HG03520 (cell line): Measurements from ENCODE around the gene TNRC6C.
A peak's percentile ranks its signal among the peaks of the same experiment; 100 is the strongest.
"Not testable (repeated sequence)": the region's sequence is repeated elsewhere in the genome, so short reads cannot be mapped to it uniquely, and the experiment has no call there.

Experiments
- ATAC-seq: cut with Tn5 transposase; IDR thresholded peaks from one replicate; pipeline ENCODE4 v1.9.1; 2021; ENCODE audit warnings: mild to moderate bottlenecking, moderate library complexity; ENCODE audit not compliant: unreplicated experiment

Gene TNRC6C

DNA sequence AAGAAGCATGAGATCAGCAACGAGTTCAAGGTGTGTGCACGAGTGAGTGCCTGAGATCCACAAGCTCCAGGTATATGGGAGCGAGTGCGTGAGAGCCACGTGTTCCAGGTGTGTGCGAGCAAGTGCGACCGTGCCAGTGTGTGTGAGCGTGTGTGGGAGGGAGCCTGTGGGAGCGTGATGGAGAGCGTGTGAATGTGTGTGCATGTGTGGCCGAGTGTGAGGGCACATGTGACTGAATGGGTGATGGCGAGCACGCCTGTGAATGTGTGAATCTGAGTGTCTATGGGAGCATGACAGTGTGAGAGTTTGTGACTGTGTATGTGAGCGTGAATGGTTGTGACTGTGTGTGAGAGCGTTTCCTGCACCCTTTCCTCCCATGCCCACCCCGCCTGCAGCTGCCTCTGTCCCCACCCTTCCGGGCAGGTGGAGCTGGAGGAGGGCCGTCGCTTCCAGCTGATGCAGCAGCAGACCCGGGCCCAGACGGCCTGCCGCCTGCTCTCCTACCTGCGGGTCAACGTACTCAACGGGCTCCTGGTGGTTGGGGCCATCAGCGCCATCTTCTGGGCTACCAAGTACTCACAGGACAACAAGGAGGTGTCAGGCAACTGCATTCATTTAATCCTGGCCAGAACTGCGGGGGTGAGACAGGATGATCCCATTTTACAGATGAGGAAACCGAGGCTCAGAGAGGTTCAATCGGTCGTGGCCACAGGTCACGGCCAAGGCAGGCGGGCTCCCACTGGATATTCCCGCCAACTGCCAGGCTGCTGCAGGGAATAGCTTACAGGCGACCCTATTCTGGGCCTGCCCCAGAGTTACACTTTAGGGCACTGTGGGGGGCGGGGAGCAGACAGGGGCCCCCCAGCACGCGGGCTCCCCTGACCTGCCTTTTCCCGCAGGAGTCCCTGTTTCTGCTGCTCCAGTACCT is 175.7 kb downstream of the TNRC6C start:
- ATAC-seq: no peak

DNA sequence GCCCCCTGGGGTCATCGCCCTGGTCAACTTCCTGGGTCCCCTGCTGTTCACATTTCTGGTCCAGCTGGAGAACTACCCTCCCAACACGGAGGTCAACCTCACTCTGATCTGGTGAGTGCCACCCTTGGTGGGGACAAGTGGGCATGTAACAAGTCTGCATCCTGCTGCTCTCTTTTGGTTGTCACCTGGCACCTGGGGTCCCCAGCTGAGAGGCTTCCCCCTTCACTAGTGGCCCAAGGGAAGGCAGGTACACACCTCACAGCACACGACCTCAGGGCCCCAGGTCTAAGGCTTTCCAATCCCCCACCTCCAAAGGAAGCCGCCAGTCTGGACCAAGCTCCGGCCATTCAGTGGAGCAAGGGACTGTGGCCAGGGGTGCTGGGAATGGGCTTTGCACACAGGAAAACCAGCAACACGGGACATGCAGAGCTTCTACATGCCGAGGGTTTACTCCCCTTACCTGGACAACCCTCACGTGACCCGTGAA is 176.4 kb downstream of the TNRC6C start:
- ATAC-seq: no peak

DNA sequence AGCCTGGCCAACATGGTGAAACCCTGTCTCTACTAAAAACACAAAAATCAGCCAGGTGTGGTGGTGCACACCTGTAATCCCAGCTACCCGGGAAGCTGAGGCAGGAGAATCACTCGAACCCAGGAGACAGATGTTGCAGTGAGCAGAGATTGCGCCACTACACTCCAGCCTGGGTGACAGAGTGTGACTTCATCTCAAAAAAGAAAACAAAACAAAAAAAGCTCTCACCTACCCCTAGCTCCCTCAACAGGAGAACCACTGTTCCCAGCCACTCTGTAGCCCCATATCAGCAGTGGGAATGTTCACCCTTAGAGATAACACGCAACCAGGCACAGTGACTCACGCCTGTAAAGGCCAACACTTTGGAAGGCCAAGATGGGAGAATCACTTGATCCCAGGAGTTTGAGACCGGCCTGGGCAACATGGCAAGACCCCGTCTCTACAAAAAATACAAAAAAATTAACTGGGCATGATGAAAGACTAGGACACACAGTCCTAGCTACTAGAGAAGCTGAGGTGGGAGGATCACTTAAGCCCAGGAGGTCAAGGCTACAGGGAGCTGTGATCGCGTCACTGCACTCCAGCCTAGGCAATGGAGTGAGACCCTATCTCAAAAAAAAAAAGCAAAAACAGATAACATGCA is 177.5 kb downstream of the TNRC6C start:
- no peak for ATAC-seq

- ATAC-seq: no peak
Observed at GRCh38 chr17:78137392-78138203, 179.1 kb downstream of the TNRC6C start.

GRCh38 chr17:78138204-78139060 is 179.9 kb downstream of the TNRC6C start:
- no peak for ATAC-seq

DNA sequence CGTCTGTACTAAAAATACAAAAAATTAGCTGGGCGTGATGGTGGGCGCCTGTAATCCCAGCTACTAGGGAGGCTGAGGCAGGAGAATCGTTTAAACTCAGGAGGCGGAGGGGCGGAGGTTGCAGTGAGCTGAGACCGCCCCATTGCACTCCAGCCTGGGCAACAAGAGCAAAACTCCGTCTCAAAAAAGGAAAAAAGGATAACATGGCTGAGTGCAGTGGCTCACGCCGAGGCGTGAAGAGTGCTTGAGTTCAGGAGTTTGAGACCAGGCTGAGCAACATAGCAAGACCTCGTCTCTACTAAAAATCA is 181.3 kb downstream of the TNRC6C start:
- ATAC-seq: not testable (repeated sequence)

DNA sequence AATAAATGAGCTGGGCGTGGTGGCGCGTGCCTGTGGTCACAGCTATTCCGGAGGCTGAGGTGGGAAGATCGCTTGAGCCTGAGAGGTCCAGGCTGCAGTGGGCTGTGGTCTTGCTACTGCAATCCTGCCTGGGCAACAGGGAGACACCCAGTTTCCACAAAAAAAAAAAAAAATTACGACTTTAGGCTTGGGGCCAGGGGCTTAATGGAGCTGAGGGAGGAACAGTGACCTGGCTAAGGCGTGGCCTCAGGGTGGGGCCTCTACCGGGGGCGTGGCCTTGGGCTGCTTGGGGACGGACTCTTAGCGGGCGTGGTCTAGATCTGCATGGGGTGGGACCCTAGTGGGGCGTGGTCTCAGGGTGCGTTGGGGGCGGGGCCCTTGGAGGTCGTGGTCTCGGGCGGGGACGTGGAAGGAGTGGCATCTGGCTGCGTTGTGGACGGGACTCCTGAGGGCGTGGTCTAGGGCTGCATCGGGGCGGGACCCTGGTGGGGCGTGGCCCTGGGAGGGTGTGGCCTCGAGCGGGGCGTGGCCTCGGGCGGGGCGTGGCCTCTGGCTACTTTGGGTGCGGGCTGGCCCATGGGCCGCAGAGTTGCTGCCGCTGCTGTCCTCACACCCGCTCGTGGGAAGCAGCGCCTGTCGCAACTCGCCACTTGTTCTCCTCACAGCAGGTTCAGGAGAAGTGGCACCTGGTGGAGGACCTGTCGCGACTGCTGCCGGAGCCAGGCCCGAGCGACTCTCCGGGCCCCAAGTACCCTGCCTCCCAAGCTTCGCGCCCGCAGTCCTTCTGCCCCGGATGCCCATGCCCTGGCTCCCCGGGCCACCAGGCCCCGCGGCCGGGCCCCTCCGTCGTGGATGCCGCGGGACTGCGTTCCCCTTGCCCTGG is 181.9 kb downstream of the TNRC6C start:
- peak; percentile 66 for ATAC-seq

- no peak for ATAC-seq
Observed at GRCh38 chr17:78141437-78142118, 183.1 kb downstream of the TNRC6C start.

DNA sequence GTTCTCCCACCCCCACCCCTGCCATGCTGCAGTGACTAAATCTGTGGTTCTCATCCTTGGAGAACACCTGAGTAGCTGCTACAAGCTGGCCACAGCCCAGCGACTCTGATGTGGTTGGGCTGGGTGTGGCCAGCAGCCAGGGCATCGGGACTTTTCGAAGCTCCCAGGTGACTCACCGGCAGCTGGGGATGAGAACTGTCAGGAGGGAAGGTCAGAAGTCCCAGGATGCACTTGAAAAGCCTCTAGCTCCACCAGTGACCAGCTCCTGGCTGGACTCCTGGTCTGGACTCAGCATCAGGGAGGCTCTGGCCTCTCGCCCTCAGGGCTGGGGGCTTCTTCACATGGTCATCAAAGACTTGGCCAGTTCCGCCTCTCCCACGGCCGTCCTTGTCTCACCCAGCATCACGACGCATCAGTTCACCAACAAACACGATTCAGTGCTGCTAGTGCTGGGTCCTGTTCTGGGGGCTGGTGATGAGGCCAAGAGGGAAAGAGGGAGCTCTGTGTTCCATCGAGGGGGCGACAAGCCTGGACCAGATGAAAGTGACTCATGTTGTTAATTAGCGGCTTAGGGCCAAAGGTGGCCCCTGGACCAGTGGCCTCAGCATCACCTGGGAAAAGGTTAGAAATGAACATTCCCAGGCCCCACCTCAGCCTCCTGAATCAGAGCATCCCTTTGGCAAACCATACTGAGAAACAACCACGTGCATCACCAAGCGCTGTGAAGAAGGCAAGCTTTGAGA is 183.8 kb downstream of the TNRC6C start:
- ATAC-seq: no peak

GRCh38 chr17:78143214-78144146 is 185.0 kb downstream of the TNRC6C start:
- no peak for ATAC-seq

GRCh38 chr17:78144147-78144719 is 185.7 kb downstream of the TNRC6C start:
- no peak for ATAC-seq

GRCh38 chr17:78144736-78145641 is 186.5 kb downstream of the TNRC6C start:
- ATAC-seq: no peak

DNA sequence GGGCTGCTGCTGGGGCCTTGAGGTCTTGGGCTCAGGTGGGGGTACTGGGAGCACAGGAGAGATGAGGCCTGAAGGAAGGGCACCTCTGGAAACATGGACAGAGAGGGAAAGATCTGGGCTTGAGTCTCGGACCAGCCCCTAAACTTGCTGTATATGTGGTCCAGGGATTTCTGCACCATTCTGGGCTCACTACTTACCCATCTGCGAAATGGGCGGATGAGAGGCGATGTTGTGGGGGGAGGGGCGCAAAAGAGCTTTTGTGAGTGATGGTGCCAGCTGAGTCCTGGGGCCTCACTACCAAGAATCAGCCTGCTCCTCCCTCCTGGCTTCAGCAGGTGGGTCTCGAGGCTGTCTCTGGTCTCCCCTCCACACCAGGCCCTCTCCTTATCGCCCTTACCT is 188.0 kb downstream of the TNRC6C start:
- no peak for ATAC-seq

DNA sequence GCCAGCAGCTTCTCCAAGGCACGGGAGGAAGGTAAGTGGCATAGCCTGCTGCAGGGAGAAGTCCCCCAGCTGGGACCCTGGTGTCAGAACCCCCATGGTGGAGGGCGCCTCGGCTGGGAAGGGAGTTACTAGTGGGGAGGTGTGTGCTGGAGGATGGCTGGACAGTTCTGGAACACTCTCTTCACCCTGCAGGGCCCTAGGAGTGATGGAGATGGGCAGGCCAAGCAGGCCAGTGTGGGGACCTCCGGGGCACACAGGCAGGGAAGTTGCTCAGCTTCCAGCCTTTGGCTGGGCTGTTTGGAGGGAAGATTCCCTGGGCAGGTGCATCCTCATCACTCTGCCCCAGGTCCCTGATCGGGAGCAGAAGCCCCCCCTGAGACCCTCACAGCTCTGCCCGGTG is 188.4 kb downstream of the TNRC6C start:
- ATAC-seq: no peak

- no peak for ATAC-seq
Observed at GRCh38 chr17:78147315-78147998, 189.0 kb downstream of the TNRC6C start.
